Endothelial cell of umbilical vein (primary cell): ENCODE data around the gene RAI1. TPM values are rescaled to one million over a fixed set of nuclear protein-coding genes. Genes with fewer than 3 reads are reported as not detected.

ENCODE experiments used
- BruUV-seq: library from RNA; stranded (reverse); fragments of 400-500 nt; replicated peaks from 2 replicates; lab custom pipeline; 2021; lab: Mats Ljungman, UMichigan
- CTCF ChIA-PET: fragments of 300-600, 350-600 bp; sonication (Branson Sonifier 250); formaldehyde crosslinking; loops from one replicate; lab custom pipeline; 2021; ENCODE audit warnings: antibody characterized with exemption, inconsistent platforms; lab: Charles Lee
- POLR2A ChIA-PET: fragments of 300-600, 350-600 bp; sonication (Branson Sonifier 250); formaldehyde crosslinking; loops from one replicate; lab custom pipeline; 2021; ENCODE audit warnings: antibody characterized with exemption, inconsistent platforms; lab: Charles Lee
- DNase-seq: peaks from one replicate; pipeline ENCODE4 v3.0.0-alpha.2; 2011; ENCODE audit warnings: low read depth, low spot score
- FAIRE-seq: peaks from 2 replicates; lab custom pipeline; 2011; peaks lifted over from hg19 to GRCh38; lab: Jason Lieb, UNC
- H2AFZ ChIP-seq: 2 replicates; pipeline ENCODE4 v1.6.0; 2012; ENCODE audit warnings: low read depth, low read length, control low read depth, inconsistent platforms
- H3K27ac ChIP-seq: 2 replicates; pipeline ENCODE4 v1.5.1; 2011; ENCODE audit warnings: low read depth, mild to moderate bottlenecking, control low read depth, low read length, moderate library complexity; ENCODE audit not compliant: insufficient read depth
- H3K27me3 ChIP-seq, 2 experiments: 2 replicates each; pipeline versions ENCODE4 v1.6.0 to v1.6.1; 2011; ENCODE audit warnings: low read length in 2 of 2, mixed read lengths in 1 of 2; ENCODE audit not compliant: control insufficient read depth in 2 of 2, insufficient read depth in 2 of 2
- H3K36me3 ChIP-seq, 2 experiments: 2 replicates in 1 of 2; 3 replicates in 1 of 2; pipeline ENCODE4 v1.5.1; 2011; ENCODE audit warnings: low read length in 2 of 2, mild to moderate bottlenecking in 1 of 2, moderate library complexity in 1 of 2; ENCODE audit not compliant: control insufficient read depth in 2 of 2, insufficient read depth in 2 of 2; ENCODE audit errors: extremely low read depth in 1 of 2
- H3K4me1 ChIP-seq: 3 replicates; pipeline ENCODE4 v1.5.1; 2011; ENCODE audit warnings: mild to moderate bottlenecking, low read length; ENCODE audit not compliant: control insufficient read depth, insufficient read depth; ENCODE audit errors: extremely low read depth
- H3K4me2 ChIP-seq: 2 replicates; pipeline ENCODE4 v1.6.1; 2011; ENCODE audit warnings: low read length, control low read depth, mixed read lengths; ENCODE audit not compliant: insufficient read depth
- H3K4me3 ChIP-seq, 3 experiments: fragments of 200-600 bp in 1 of 3; sonication (generic), shearing (Covaris generic) in 1 of 3; replicated peaks in 1 of 3; 2 replicates each; pipeline ENCODE4 v1.5.1; 2011 to 2016; ENCODE audit warnings: control low read depth in 3 of 3, low read length in 3 of 3, mild to moderate bottlenecking in 2 of 3, inconsistent platforms in 1 of 3, low read depth in 1 of 3, moderate library complexity in 1 of 3; ENCODE audit not compliant: insufficient read depth in 1 of 3
- H3K79me2 ChIP-seq: 2 replicates; pipeline ENCODE4 v1.6.0; 2012; ENCODE audit warnings: low read length, inconsistent platforms; ENCODE audit not compliant: control insufficient read depth, insufficient read depth
- H3K9ac ChIP-seq: replicated peaks from 2 replicates; pipeline ENCODE3; 2011; ENCODE audit warnings: low read length, control low read depth; ENCODE audit not compliant: insufficient read depth; ENCODE audit errors: extremely low read depth
- H3K9me1 ChIP-seq: replicated peaks from 3 replicates; pipeline ENCODE4 v1.6.0; 2011; ENCODE audit warnings: mild to moderate bottlenecking, low read length; ENCODE audit not compliant: control insufficient read depth, insufficient read depth; ENCODE audit errors: extremely low read depth
- H3K9me3 ChIP-seq: replicated peaks from 2 replicates; pipeline ENCODE4 v1.5.1; 2012; ENCODE audit warnings: low read length, inconsistent platforms; ENCODE audit not compliant: control insufficient read depth, insufficient read depth
- H4K20me1 ChIP-seq: replicated peaks from 2 replicates; pipeline ENCODE3; 2011; ENCODE audit warnings: mild to moderate bottlenecking, low read length; ENCODE audit not compliant: control insufficient read depth, insufficient read depth; ENCODE audit errors: extremely low read depth
- EZH2 ChIP-seq: IDR thresholded peaks from 2 replicates; pipeline ENCODE4 v1.6.1; 2012; ENCODE audit warnings: borderline replicate concordance, low read depth, mild to moderate bottlenecking, moderate library complexity, low read length, inconsistent platforms; ENCODE audit not compliant: severe bottlenecking
- FOS ChIP-seq: IDR thresholded peaks from 2 replicates; pipeline ENCODE4 v1.6.1; 2011; ENCODE audit warnings: mild to moderate bottlenecking, low read length, moderate library complexity, borderline replicate concordance; ENCODE audit not compliant: insufficient read depth
- GATA2 ChIP-seq: IDR thresholded peaks from 2 replicates; pipeline ENCODE4 v1.7.0; 2011; ENCODE audit warnings: low read depth, mild to moderate bottlenecking, moderate library complexity, mixed read lengths, low read length; ENCODE audit not compliant: insufficient read length, insufficient read depth
- JUN ChIP-seq: IDR thresholded peaks from 2 replicates; pipeline ENCODE4 v1.6.1; 2011; ENCODE audit warnings: borderline replicate concordance, low read depth; ENCODE audit not compliant: insufficient read length, insufficient read depth
- MYC ChIP-seq: IDR thresholded peaks from one replicate; pipeline ENCODE4 v1.6.1; 2011; ENCODE audit warnings: mild to moderate bottlenecking, low read depth, low read length
- POLR2A ChIP-seq: IDR thresholded peaks from 2 replicates; pipeline ENCODE4 v1.6.1; 2012; ENCODE audit warnings: low read depth, mild to moderate bottlenecking, control low read depth, low read length
- POLR2AphosphoS5 ChIP-seq: IDR thresholded peaks from 2 replicates; pipeline ENCODE4 v1.6.1; 2012; ENCODE audit warnings: low read depth, mild to moderate bottlenecking, control low read depth, low read length, moderate library complexity; ENCODE audit not compliant: insufficient read depth
- dilution Hi-C: fragments of 300-500 bp; cut with MboI; formaldehyde crosslinking; loops from one replicate; pipeline ENCODE4 v1.15.0; 2019; ENCODE audit warnings: low sequenced_read_pairs; ENCODE audit not compliant: extremely low pct_ligation_motif_present
- intact Hi-C: fragments of 100-400 bp; cut with micrococcal nuclease; formaldehyde crosslinking; loops from one replicate; pipeline ENCODE4 v1.10.0; 2022
- polyA plus RNA-seq, 4 experiments: library from polyadenylated mRNA; depleted of rRNA in 3 of 4; stranded (reverse) in 3 of 4; unstranded in 1 of 4; fragments of >200 nt; gene quantifications; 2 replicates each; pipeline versions ENCODE4 v1.2.1 to v1.2.3, GENCODE V29; 2011 to 2012; ENCODE audit warnings: missing spikeins in 1 of 4
- total RNA-seq: library from RNA; stranded (reverse); gene quantifications from 2 replicates; pipeline ENCODE4 v1.2.3, GENCODE V29; 2021
- TF ChIP-seq, protein P1 (sequence below): IDR thresholded peaks from 2 replicates; pipeline ENCODE4 v1.6.1; 2011; ENCODE audit not compliant: insufficient read depth, insufficient read length
- TF ChIP-seq, protein P2 (sequence below), 2 donors: IDR thresholded peaks; 1 replicate in 1 of 2; 2 replicates in 1 of 2; pipeline ENCODE4 v1.5.1; 2011; ENCODE audit warnings: low read length in 2 of 2, mild to moderate bottlenecking in 2 of 2, moderate library complexity in 2 of 2, control low read depth in 1 of 2, inconsistent platforms in 1 of 2, low read depth in 1 of 2; ENCODE audit not compliant: insufficient read depth in 1 of 2; ENCODE audit errors: extremely low read depth in 1 of 2

The RAI1 gene
- total and polyA plus RNA-seq, 2 donors (not counting 3 experiments of a cell fraction or from before 2014, with no cell fraction given), result 7.8 to 43.3 TPM

DNA sequence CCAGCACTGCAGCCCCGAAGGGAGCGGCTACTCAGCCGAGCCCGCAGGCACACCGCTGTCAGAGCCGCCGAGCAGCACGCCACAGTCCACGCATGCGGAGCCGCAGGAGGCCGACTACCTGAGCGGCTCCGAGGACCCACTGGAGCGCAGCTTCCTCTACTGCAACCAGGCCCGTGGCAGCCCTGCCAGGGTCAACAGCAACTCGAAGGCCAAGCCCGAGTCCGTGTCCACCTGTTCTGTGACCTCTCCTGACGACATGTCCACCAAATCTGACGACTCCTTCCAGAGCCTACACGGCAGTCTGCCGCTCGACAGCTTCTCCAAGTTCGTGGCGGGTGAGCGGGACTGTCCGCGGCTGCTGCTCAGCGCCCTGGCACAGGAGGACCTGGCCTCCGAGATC is 113.1 kb downstream of the RAI1 start:
- no peaks in the 10 kb centered on the region for H3K27me3 ChIP-seq
- H3K9ac ChIP-seq, result no peak overlapping the region
- no peaks in the 10 kb centered on the region for H3K9me1 ChIP-seq
- H3K79me2 ChIP-seq, result no peaks in the 10 kb centered on the region
- no peak overlapping the region for H2AFZ ChIP-seq
- H4K20me1 ChIP-seq, result no peaks in the 10 kb centered on the region
- peaks cover 7 to 53% of the 10 kb centered on the region in 2 experiments for H3K36me3 ChIP-seq
- TF ChIP-seq, protein P1, sequence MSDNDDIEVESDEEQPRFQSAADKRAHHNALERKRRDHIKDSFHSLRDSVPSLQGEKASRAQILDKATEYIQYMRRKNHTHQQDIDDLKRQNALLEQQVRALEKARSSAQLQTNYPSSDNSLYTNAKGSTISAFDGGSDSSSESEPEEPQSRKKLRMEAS, result no peak
- TF ChIP-seq EZH2 (no peak), POLR2A (no peak), POLR2AphosphoS5 (no peak)
- no TSS peak for BruUV-seq
- H3K4me2 ChIP-seq, result no peak overlapping the region
- no peaks in the 10 kb centered on the region for H3K9me3 ChIP-seq
- H3K4me1 ChIP-seq, result no peaks in the 10 kb centered on the region
- H3K27ac ChIP-seq, result no peak overlapping the region
- dilution Hi-C loops (no loop called here), intact Hi-C loops (no loop called here)
- H3K4me3 ChIP-seq, result no peak overlapping the region
- DNase-seq (no peak), FAIRE-seq (no peak)
- ChIA-PET CTCF (interaction anchor here (1.0 kb wide), 1 partner anchor 239 kb away, joined by 3 read pairs; no protein-coding TSS in a partner anchor), POLR2A (no interaction called here)

DNA sequence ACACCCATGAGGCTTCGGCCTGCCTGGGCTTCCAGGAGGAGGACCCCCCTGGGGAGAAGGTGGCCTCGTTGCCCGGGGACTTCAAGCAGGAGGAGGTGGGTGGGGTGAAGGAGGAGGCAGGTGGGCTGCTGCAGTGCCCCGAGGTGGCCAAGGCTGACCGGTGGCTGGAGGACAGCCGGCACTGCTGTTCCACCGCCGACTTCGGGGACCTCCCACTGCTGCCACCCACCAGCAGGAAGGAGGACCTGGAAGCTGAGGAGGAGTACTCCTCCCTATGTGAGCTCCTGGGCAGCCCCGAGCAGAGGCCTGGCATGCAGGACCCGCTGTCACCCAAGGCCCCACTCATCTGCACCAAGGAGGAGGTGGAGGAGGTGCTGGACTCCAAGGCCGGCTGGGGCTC is 114.0 kb downstream of the RAI1 start:
- no peaks in the 10 kb centered on the region for H3K27me3 ChIP-seq
- H3K4me3 ChIP-seq, result no peak overlapping the region
- H3K36me3 ChIP-seq, result peaks cover 7 to 53% of the 10 kb centered on the region in 2 experiments
- no peak overlapping the region for H3K27ac ChIP-seq
- dilution Hi-C loops, result no loop called here
- H3K9me3 ChIP-seq, result no peaks in the 10 kb centered on the region
- TF ChIP-seq EZH2 (no peak), JUN (no peak), MYC (no peak), POLR2A (no peak), GATA2 (no peak), POLR2AphosphoS5 (no peak), FOS (no peak)
- TF ChIP-seq, protein P2, sequence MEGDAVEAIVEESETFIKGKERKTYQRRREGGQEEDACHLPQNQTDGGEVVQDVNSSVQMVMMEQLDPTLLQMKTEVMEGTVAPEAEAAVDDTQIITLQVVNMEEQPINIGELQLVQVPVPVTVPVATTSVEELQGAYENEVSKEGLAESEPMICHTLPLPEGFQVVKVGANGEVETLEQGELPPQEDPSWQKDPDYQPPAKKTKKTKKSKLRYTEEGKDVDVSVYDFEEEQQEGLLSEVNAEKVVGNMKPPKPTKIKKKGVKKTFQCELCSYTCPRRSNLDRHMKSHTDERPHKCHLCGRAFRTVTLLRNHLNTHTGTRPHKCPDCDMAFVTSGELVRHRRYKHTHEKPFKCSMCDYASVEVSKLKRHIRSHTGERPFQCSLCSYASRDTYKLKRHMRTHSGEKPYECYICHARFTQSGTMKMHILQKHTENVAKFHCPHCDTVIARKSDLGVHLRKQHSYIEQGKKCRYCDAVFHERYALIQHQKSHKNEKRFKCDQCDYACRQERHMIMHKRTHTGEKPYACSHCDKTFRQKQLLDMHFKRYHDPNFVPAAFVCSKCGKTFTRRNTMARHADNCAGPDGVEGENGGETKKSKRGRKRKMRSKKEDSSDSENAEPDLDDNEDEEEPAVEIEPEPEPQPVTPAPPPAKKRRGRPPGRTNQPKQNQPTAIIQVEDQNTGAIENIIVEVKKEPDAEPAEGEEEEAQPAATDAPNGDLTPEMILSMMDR (IDR thresholded peaks at IDR 0.05; ENCODE audit: extremely low read depth in 1 of 2, insufficient read depth in 1 of 2, low read depth in 1 of 2, low read length in 2 of 2), result no peak
- TF ChIP-seq, protein P1, result no peak
- no peak overlapping the region for H3K4me2 ChIP-seq
- H3K79me2 ChIP-seq, result no peaks in the 10 kb centered on the region
- no peaks in the 10 kb centered on the region for H3K4me1 ChIP-seq
- ChIA-PET POLR2A (no interaction called here), CTCF (no interaction called here)
- H3K9ac ChIP-seq, result no peak overlapping the region
- H2AFZ ChIP-seq, result no peak overlapping the region
- BruUV-seq, result no TSS peak
- H4K20me1 ChIP-seq, result no peaks in the 10 kb centered on the region
- FAIRE-seq (no peak), DNase-seq (no peak)
- intact Hi-C loops, result no loop called here
- H3K9me1 ChIP-seq, result no peaks in the 10 kb centered on the region
